ENCODE data around the gene FTO.
A peak's percentile ranks its signal among the peaks of the same experiment; 100 is the strongest.
"Not testable (repeated sequence)": the region's sequence is repeated elsewhere in the genome, so short reads cannot be mapped to it uniquely, and the experiment has no call there.

Gene FTO

GRCh38 chr16:54181683-54182329 is 477.9 kb downstream of the FTO start:
- DNase-seq (ENCODE audit: low spot score) = not testable (repeated sequence)

GRCh38 chr16:54185045-54185444 is 481.1 kb downstream of the FTO start:
- DNase-seq (ENCODE audit: low spot score) = no peak

- no peak for DNase-seq (ENCODE audit: low spot score)
These were observed 487.2 kb downstream of the FTO start for GRCh38 chr16:54191163-54191562.

- DNase-seq (ENCODE audit: low spot score) = no peak
These were observed 487.6 kb downstream of the FTO start for GRCh38 chr16:54191592-54191991.

GRCh38 chr16:54193013-54193664 is 489.2 kb downstream of the FTO start:
- DNase-seq (ENCODE audit: low spot score) = no peak

- DNase-seq (ENCODE audit: low spot score) = peak; percentile 58
These were observed 489.8 kb downstream of the FTO start for GRCh38 chr16:54193665-54194333.

- peak; percentile 68 for DNase-seq (ENCODE audit: low spot score)
These were observed 490.4 kb downstream of the FTO start for GRCh38 chr16:54194334-54194743.

GRCh38 chr16:54197758-54198157 is 493.8 kb downstream of the FTO start:
- no peak for DNase-seq (ENCODE audit: low spot score)

GRCh38 chr16:54199487-54200160 is 495.7 kb downstream of the FTO start:
- no peak for DNase-seq (ENCODE audit: low spot score)

- no peak for DNase-seq (ENCODE audit: low spot score)
These were observed 496.2 kb downstream of the FTO start for GRCh38 chr16:54200161-54200534.

GRCh38 chr16:54200720-54201119 is 496.8 kb downstream of the FTO start:
- no peak for DNase-seq (ENCODE audit: low spot score)

GRCh38 chr16:54201200-54201599 is 497.2 kb downstream of the FTO start:
- DNase-seq (ENCODE audit: low spot score) = no peak

All from globus pallidus (tissue), 1 donor.